Sigmoid colon (tissue), 4 donors: Measurements from ENCODE around the gene GSK3B.
"Not testable (repeated sequence)": the region's sequence is repeated elsewhere in the genome, so short reads cannot be mapped to it uniquely, and the experiment has no call there.

ENCODE experiments used
- CTCF ChIP-seq, 4 experiments: fragments of 450-650 bp in 3 of 4; fragments of 200-600 bp in 1 of 4; IDR thresholded peaks; one replicate each; pipeline ENCODE4 v1.5.1; 2016 to 2019; ENCODE audit warnings: antibody characterized with exemption in 4 of 4, mild to moderate bottlenecking in 3 of 4, moderate library complexity in 2 of 4
- POLR2A ChIP-seq, 2 donors: fragments of 450-650 bp; IDR thresholded peaks; one replicate each; pipeline ENCODE4 v1.6.1; 2016; ENCODE audit warnings: antibody characterized with exemption in 2 of 2, mild to moderate bottlenecking in 2 of 2, moderate library complexity in 2 of 2
- POLR2AphosphoS5 ChIP-seq, 4 donors: sonication (generic); formaldehyde crosslinking; IDR thresholded peaks; one replicate each; pipeline ENCODE4 v1.6.1; 2017; ENCODE audit warnings: antibody characterized with exemption in 4 of 4

- TF ChIP-seq CTCF, POLR2AphosphoS5, POLR2A (IDR thresholded peaks at IDR 0.05): not testable (repeated sequence)
Observed at GRCh38 chr3:119986812-119987211, 107.4 kb downstream of the GSK3B start.
